Measurements from ENCODE around the gene MRTFB. TPM values are rescaled to one million over a fixed set of nuclear protein-coding genes. Genes with fewer than 3 reads are reported as not detected.
"Not testable (repeated sequence)": the region's sequence is repeated elsewhere in the genome, so short reads cannot be mapped to it uniquely, and the experiment has no call there.

The MRTFB gene
- total and polyA plus RNA-seq, 2 donors (not counting 1 experiment from before 2014, with no cell fraction given): 8.8 to 9.8 TPM

DNA sequence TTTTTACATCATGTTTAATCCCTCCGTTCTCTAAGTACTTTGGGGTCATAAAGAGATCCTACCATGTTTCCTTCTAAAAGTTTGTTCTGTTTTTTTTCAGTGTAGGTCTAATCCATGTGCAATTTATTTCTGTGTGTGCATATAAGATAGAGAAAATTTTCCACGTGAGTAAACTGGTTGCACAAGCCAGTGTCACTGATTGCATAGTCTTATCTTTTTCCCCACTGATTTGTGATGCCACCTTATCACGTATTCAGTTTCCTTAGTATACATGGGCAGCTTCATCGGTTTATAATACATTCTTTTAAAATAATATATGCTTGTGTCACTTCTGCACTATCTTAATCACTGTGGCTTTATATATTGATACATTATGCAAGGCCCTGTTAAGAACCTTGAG, 49.2 kb downstream of the MRTFB start:
- Histone ChIP-seq H3K9ac (ENCODE audit: insufficient read depth, low read length) (no peak overlapping the region), H3K4me2 (ENCODE audit: extremely low read depth, insufficient read depth, low read length) (no peak overlapping the region), H3K36me3 (ENCODE audit: control insufficient read depth, insufficient read depth, low read length) (no peaks in the 10 kb centered on the region), H3K27ac (ENCODE audit: insufficient read depth, low read length) (no peak overlapping the region), H3K27me3 (ENCODE audit: control insufficient read depth, insufficient read depth, low read length) (no peaks in the 10 kb centered on the region), H4K20me1 (ENCODE audit: control insufficient read depth, extremely low read depth, insufficient read depth, low read length) (no peaks in the 10 kb centered on the region), H3K79me2 (ENCODE audit: control insufficient read depth, insufficient read depth, low read length) (no peaks in the 10 kb centered on the region), H3K4me3 (replicated peaks in 1 of 4; ENCODE audit: control extremely low read depth in 1 of 4, insufficient read depth in 1 of 4, low read depth in 3 of 4, low read length in 4 of 4) (no peak overlapping the region), H2AFZ (ENCODE audit: low read length) (no peak overlapping the region), H3K9me3 (ENCODE audit: control insufficient read depth, insufficient read depth, low read depth, low read length) (no peaks in the 10 kb centered on the region), H3K4me1 (ENCODE audit: control insufficient read depth, extremely low read depth, insufficient read depth, low read length) (no peaks in the 10 kb centered on the region)
- TF ChIP-seq, protein P1, sequence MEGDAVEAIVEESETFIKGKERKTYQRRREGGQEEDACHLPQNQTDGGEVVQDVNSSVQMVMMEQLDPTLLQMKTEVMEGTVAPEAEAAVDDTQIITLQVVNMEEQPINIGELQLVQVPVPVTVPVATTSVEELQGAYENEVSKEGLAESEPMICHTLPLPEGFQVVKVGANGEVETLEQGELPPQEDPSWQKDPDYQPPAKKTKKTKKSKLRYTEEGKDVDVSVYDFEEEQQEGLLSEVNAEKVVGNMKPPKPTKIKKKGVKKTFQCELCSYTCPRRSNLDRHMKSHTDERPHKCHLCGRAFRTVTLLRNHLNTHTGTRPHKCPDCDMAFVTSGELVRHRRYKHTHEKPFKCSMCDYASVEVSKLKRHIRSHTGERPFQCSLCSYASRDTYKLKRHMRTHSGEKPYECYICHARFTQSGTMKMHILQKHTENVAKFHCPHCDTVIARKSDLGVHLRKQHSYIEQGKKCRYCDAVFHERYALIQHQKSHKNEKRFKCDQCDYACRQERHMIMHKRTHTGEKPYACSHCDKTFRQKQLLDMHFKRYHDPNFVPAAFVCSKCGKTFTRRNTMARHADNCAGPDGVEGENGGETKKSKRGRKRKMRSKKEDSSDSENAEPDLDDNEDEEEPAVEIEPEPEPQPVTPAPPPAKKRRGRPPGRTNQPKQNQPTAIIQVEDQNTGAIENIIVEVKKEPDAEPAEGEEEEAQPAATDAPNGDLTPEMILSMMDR (conservative IDR thresholded peaks at IDR 0.05 in 1 of 2, IDR thresholded peaks at IDR 0.05 in 1 of 2; ENCODE audit: low read depth in 1 of 2, low read length in 2 of 2): no peak
- DNase-seq (ENCODE audit: low read depth in 2 of 2): no peak

DNA sequence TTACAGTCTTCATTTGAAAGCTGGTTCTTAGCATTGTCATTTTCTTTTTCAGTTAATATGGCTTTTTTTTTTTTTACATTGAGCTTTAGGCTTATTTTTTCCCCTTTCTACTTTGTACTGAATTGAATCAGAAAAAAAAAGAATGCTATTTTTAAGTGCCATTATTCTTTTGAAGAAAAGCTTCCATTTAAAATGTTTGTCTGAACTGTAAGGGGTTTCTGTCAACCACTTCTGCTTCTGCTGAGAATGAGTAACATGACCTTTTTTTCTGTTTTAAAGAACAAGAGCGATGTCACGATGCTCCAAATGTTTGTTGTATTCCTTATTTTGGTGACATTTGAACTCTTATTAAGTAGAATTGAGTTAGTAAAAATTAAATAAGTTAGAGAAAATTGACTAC, 50.0 kb downstream of the MRTFB start:
- no peaks in the 10 kb centered on the region for H3K36me3 ChIP-seq (ENCODE audit: control insufficient read depth, insufficient read depth, low read length)
- no peaks in the 10 kb centered on the region for H3K27me3 ChIP-seq (ENCODE audit: control insufficient read depth, insufficient read depth, low read length)
- H3K4me1 ChIP-seq (ENCODE audit: control insufficient read depth, extremely low read depth, insufficient read depth, low read length): no peaks in the 10 kb centered on the region
- H4K20me1 ChIP-seq (ENCODE audit: control insufficient read depth, extremely low read depth, insufficient read depth, low read length): no peaks in the 10 kb centered on the region
- no peaks in the 10 kb centered on the region for H3K79me2 ChIP-seq (ENCODE audit: control insufficient read depth, insufficient read depth, low read length)
- TF ChIP-seq, protein P1 (conservative IDR thresholded peaks at IDR 0.05 in 1 of 2, IDR thresholded peaks at IDR 0.05 in 1 of 2; ENCODE audit: low read depth in 1 of 2, low read length in 2 of 2): no peak
- TF ChIP-seq EZH2 (IDR thresholded peaks at IDR 0.05; ENCODE audit: low read length, missing control alignments): no peak
- H2AFZ ChIP-seq (ENCODE audit: low read length): no peak overlapping the region
- H3K4me3 ChIP-seq (replicated peaks in 1 of 4; ENCODE audit: control extremely low read depth in 1 of 4, insufficient read depth in 1 of 4, low read depth in 3 of 4, low read length in 4 of 4): no peak overlapping the region
- no peak overlapping the region for H3K9ac ChIP-seq (ENCODE audit: insufficient read depth, low read length)
- DNase-seq (ENCODE audit: low read depth in 2 of 2): no peak
- H3K9me3 ChIP-seq (ENCODE audit: control insufficient read depth, insufficient read depth, low read depth, low read length): no peaks in the 10 kb centered on the region
- no peak overlapping the region for H3K27ac ChIP-seq (ENCODE audit: insufficient read depth, low read length)
- no peak overlapping the region for H3K4me2 ChIP-seq (ENCODE audit: extremely low read depth, insufficient read depth, low read length)

DNA sequence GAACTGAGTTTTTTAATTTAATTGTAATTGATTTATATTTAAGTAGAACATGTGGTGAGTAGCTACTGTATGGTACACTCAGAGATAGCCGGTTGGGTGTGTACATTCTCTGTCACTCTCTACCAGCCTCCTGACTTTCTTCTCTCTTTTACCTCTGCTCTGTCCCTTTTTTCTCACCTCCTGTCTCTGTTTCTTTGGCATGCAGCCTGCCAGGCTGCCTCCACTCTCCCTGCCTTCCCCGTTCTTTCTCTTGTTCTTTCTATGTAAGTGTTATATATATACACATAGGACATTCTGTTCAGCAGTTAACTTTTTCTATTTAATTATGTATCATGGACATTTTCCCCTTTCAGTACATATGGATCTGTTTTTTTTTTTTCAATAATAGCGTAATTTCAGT, 50.8 kb downstream of the MRTFB start:
- Histone ChIP-seq H3K36me3 (ENCODE audit: control insufficient read depth, insufficient read depth, low read length) (no peaks in the 10 kb centered on the region), H3K4me2 (ENCODE audit: extremely low read depth, insufficient read depth, low read length) (no peak overlapping the region), H2AFZ (ENCODE audit: low read length) (no peak overlapping the region), H3K9me3 (ENCODE audit: control insufficient read depth, insufficient read depth, low read depth, low read length) (no peaks in the 10 kb centered on the region), H3K4me3 (replicated peaks in 1 of 4; ENCODE audit: control extremely low read depth in 1 of 4, insufficient read depth in 1 of 4, low read depth in 3 of 4, low read length in 4 of 4) (no peak overlapping the region), H3K4me1 (ENCODE audit: control insufficient read depth, extremely low read depth, insufficient read depth, low read length) (no peaks in the 10 kb centered on the region), H4K20me1 (ENCODE audit: control insufficient read depth, extremely low read depth, insufficient read depth, low read length) (no peaks in the 10 kb centered on the region), H3K79me2 (ENCODE audit: control insufficient read depth, insufficient read depth, low read length) (no peaks in the 10 kb centered on the region), H3K27ac (ENCODE audit: insufficient read depth, low read length) (no peak overlapping the region), H3K27me3 (ENCODE audit: control insufficient read depth, insufficient read depth, low read length) (no peaks in the 10 kb centered on the region), H3K9ac (ENCODE audit: insufficient read depth, low read length) (no peak overlapping the region)
- TF ChIP-seq EZH2 (IDR thresholded peaks at IDR 0.05; ENCODE audit: low read length, missing control alignments): no peak
- TF ChIP-seq, protein P1 (conservative IDR thresholded peaks at IDR 0.05 in 1 of 2, IDR thresholded peaks at IDR 0.05 in 1 of 2; ENCODE audit: low read depth in 1 of 2, low read length in 2 of 2): no peak
- no peak for DNase-seq (ENCODE audit: low read depth in 2 of 2)

DNA sequence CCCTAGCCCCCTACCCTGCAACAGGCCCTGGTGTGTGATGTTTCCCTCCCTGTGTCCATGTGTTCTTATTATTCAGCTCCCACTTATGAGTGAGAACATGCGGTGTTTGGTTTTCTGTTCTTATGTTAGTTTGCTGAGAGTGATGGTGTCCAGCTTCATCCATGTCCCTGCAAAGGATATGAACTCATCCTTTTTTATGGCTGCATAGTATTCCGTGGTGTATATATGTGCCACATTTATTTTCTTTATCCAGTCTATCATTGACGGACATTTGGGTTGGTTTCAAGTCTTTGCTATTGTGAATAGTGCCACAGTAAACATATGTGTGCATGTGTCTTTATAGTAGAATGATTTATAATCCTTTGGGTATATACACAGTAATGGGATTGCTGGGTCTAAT, 51.3 kb downstream of the MRTFB start:
- not testable (repeated sequence) for H3K27me3 ChIP-seq (ENCODE audit: control insufficient read depth, insufficient read depth, low read length); H3K4me2 ChIP-seq (ENCODE audit: extremely low read depth, insufficient read depth, low read length); H3K36me3 ChIP-seq (ENCODE audit: control insufficient read depth, insufficient read depth, low read length); H3K27ac ChIP-seq (ENCODE audit: insufficient read depth, low read length); H2AFZ ChIP-seq (ENCODE audit: low read length); H3K79me2 ChIP-seq (ENCODE audit: control insufficient read depth, insufficient read depth, low read length); H3K9ac ChIP-seq (ENCODE audit: insufficient read depth, low read length); DNase-seq (ENCODE audit: low read depth in 2 of 2); H4K20me1 ChIP-seq (ENCODE audit: control insufficient read depth, extremely low read depth, insufficient read depth, low read length); H3K4me3 ChIP-seq (replicated peaks in 1 of 4; ENCODE audit: control extremely low read depth in 1 of 4, insufficient read depth in 1 of 4, low read depth in 3 of 4, low read length in 4 of 4); H3K9me3 ChIP-seq (ENCODE audit: control insufficient read depth, insufficient read depth, low read depth, low read length); H3K4me1 ChIP-seq (ENCODE audit: control insufficient read depth, extremely low read depth, insufficient read depth, low read length)

All from fibroblast of lung (primary cell).